Measurements from ENCODE around the gene MAGI2. TPM values are rescaled to one million over a fixed set of nuclear protein-coding genes. Genes with fewer than 3 reads are reported as not detected.

The MAGI2 gene
- total RNA-seq, 1 experiment from 2014 or later = 14.3 TPM

DNA sequence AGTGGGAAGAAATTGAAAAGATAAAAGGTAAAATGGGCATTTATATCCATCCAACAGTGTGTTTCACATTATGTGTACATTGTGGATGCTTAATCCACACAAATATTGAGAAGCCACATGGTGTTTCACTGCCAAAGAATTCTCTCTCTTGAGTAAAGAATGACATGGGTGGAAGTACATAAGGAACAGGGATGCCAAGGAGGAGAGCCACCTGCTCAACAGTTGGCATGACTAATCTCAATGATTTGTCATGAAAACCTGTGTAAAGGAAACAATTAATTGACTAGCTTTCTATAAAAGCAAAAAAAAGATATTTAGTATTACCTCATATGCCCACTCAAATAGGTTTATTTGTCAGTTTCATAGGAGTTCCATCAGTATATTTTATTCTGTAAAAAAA is 43.1 kb downstream of the MAGI2 start:
- Mint-ChIP-seq H3K27me3 (ENCODE audit: low read depth) (no peaks in the 10 kb centered on the region; the same call in 1 of the 2 replicates), H3K36me3 (ENCODE audit: insufficient read depth in 1 of 3, low read depth in 3 of 3) (no peaks in the 10 kb centered on the region)
- H3K23me2 ChIP-seq (ENCODE audit: insufficient read length, low read depth, low read length, poor library complexity, severe bottlenecking) = no peaks in the 10 kb centered on the region

More for the DNA sequence above, 43.1 kb downstream of the MAGI2 start:
- H2AK5ac ChIP-seq (ENCODE audit: insufficient read length, low read length) = no peak overlapping the region
- H2BK15ac ChIP-seq (ENCODE audit: low read depth, low read length) = no peak overlapping the region
- no peaks in the 10 kb centered on the region for H4K20me1 ChIP-seq (ENCODE audit: control insufficient read depth, insufficient read depth, insufficient read length)
- H3K9ac ChIP-seq (ENCODE audit: extremely low read depth, insufficient read length, low read length) = no peak overlapping the region
- H3T11ph ChIP-seq (ENCODE audit: low read length) = no peak overlapping the region
- no peak overlapping the region for H4K91ac ChIP-seq (ENCODE audit: insufficient read length, low read depth, low read length)
- H4K8ac ChIP-seq (replicated peaks; ENCODE audit: insufficient read length, low read depth, low read length) = no peak overlapping the region
- Mint-ChIP-seq H3K4me3 (no peak overlapping the region), H3K27ac (no peak overlapping the region), H3K4me1 (no peaks in the 10 kb centered on the region), H3K9me3 (no peaks in the 10 kb centered on the region)
- no peak overlapping the region for H2BK12ac ChIP-seq (ENCODE audit: insufficient read length, low read depth, low read length)
- no peak overlapping the region for H3K4me2 ChIP-seq (ENCODE audit: insufficient read depth, insufficient read length, low read length)
- H2BK120ac ChIP-seq (ENCODE audit: low read depth, low read length, poor library complexity, severe bottlenecking) = no peak overlapping the region
- H2BK20ac ChIP-seq (ENCODE audit: low read depth, low read length, poor library complexity, severe bottlenecking) = no peak overlapping the region
- H3K23ac ChIP-seq (ENCODE audit: insufficient read length, low read depth, low read length) = no peak overlapping the region
- H3K56ac ChIP-seq (ENCODE audit: insufficient read length, low read depth, low read length) = no peak overlapping the region
- H3K14ac ChIP-seq (ENCODE audit: insufficient read depth, low read length) = no peak overlapping the region
- H2BK5ac ChIP-seq (ENCODE audit: insufficient read length, low read length) = no peak overlapping the region
- no peak overlapping the region for H4K5ac ChIP-seq (ENCODE audit: insufficient read length, low read depth, low read length)
- no peak overlapping the region for H3K27ac ChIP-seq (ENCODE audit: insufficient read length, low read depth, low read length)
- no peaks in the 10 kb centered on the region for H3K79me1 ChIP-seq (ENCODE audit: insufficient read depth, low read depth, low read length, poor library complexity, severe bottlenecking)
- no peaks in the 10 kb centered on the region for H3K79me2 ChIP-seq (ENCODE audit: insufficient read depth, low read length)
- H3K4me1 ChIP-seq (ENCODE audit: insufficient read depth, low read length) = no peaks in the 10 kb centered on the region
- no peak overlapping the region for H3K4ac ChIP-seq (ENCODE audit: low read depth, low read length)
- TF ChIP-seq, protein P1, sequence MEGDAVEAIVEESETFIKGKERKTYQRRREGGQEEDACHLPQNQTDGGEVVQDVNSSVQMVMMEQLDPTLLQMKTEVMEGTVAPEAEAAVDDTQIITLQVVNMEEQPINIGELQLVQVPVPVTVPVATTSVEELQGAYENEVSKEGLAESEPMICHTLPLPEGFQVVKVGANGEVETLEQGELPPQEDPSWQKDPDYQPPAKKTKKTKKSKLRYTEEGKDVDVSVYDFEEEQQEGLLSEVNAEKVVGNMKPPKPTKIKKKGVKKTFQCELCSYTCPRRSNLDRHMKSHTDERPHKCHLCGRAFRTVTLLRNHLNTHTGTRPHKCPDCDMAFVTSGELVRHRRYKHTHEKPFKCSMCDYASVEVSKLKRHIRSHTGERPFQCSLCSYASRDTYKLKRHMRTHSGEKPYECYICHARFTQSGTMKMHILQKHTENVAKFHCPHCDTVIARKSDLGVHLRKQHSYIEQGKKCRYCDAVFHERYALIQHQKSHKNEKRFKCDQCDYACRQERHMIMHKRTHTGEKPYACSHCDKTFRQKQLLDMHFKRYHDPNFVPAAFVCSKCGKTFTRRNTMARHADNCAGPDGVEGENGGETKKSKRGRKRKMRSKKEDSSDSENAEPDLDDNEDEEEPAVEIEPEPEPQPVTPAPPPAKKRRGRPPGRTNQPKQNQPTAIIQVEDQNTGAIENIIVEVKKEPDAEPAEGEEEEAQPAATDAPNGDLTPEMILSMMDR (conservative IDR thresholded peaks at IDR 0.05) = no peak
- H3K9me3 ChIP-seq (ENCODE audit: control insufficient read depth, low read depth, low read length) = no peaks in the 10 kb centered on the region
- no peak overlapping the region for H3K18ac ChIP-seq (ENCODE audit: insufficient read length, low read depth, low read length)
- DNase-seq = no peak
- H2AFZ ChIP-seq (ENCODE audit: low read length) = no peak overlapping the region
- no peaks in the 10 kb centered on the region for H3K27me3 ChIP-seq (ENCODE audit: insufficient read depth, low read length)
